Neutrophil (primary cell): Measurements from ENCODE around the gene GPSM1.

Experiments used
- H3K27ac ChIP-seq: fragments of 200-600 bp; sonication (generic); 2 replicates; pipeline ENCODE4 v1.5.1; 2016; ENCODE audit warnings: mild to moderate bottlenecking, moderate library complexity
- H3K27me3 ChIP-seq: fragments of 200-600 bp; sonication (generic); 2 replicates; pipeline ENCODE4 v1.6.0; 2016; ENCODE audit warnings: mild to moderate bottlenecking
- H3K36me3 ChIP-seq: fragments of 200-600 bp; sonication (generic); 2 replicates; pipeline ENCODE4 v1.5.1; 2017
- H3K4me1 ChIP-seq, 2 experiments: fragments of 200-600 bp in 1 of 2; sonication (generic) in 1 of 2; 1 replicate in 1 of 2; 2 replicates in 1 of 2; pipeline versions ENCODE4 v1.5.1 to v1.6.1; 2013 to 2016; ENCODE audit warnings: low read depth in 1 of 2, low read length in 1 of 2, mild to moderate bottlenecking in 1 of 2, moderate library complexity in 1 of 2; ENCODE audit not compliant: control insufficient read depth in 1 of 2, insufficient read depth in 1 of 2
- H3K4me3 ChIP-seq, 2 experiments: fragments of 200-600 bp in 1 of 2; sonication (generic) in 1 of 2; 1 replicate in 1 of 2; 2 replicates in 1 of 2; pipeline ENCODE4 v1.5.1; 2013 to 2016; ENCODE audit warnings: low read depth in 1 of 2, low read length in 1 of 2, mild to moderate bottlenecking in 1 of 2, moderate library complexity in 1 of 2
- H3K9me3 ChIP-seq: fragments of 200-600 bp; sonication (generic); 2 replicates; pipeline ENCODE4 v1.5.1; 2016
- CTCF ChIP-seq: fragments of 200-600 bp; sonication (generic); IDR thresholded peaks from 2 replicates; pipeline ENCODE4 v1.5.1; 2016; ENCODE audit warnings: antibody characterized with exemption

GPSM1 gene

GRCh38 chr9:136343884-136344269 lies 16.5 kb downstream of the GPSM1 start:
- no peak overlapping the region for H3K4me3 ChIP-seq
- no peak for TF ChIP-seq CTCF
- H3K27ac ChIP-seq, result no peak overlapping the region
- no peaks in the 10 kb centered on the region for H3K9me3 ChIP-seq
- no peaks in the 10 kb centered on the region for H3K36me3 ChIP-seq
- H3K27me3 ChIP-seq, result no peaks in the 10 kb centered on the region
- H3K4me1 ChIP-seq, result peaks cover 3 to 11% of the 10 kb centered on the region in 2 experiments

GRCh38 chr9:136344544-136345280 lies 17.4 kb downstream of the GPSM1 start:
- TF ChIP-seq CTCF, result no peak
- peaks cover 3 to 11% of the 10 kb centered on the region in 2 experiments for H3K4me1 ChIP-seq
- H3K9me3 ChIP-seq, result no peaks in the 10 kb centered on the region
- no peak overlapping the region for H3K27ac ChIP-seq
- no peaks in the 10 kb centered on the region for H3K27me3 ChIP-seq
- no peaks in the 10 kb centered on the region for H3K36me3 ChIP-seq
- no peak overlapping the region for H3K4me3 ChIP-seq

GRCh38 chr9:136345281-136346156 lies 18.2 kb downstream of the GPSM1 start:
- no peak for TF ChIP-seq CTCF
- H3K4me3 ChIP-seq, result no peak overlapping the region
- H3K27ac ChIP-seq, result no peak overlapping the region
- H3K27me3 ChIP-seq, result no peaks in the 10 kb centered on the region
- no peaks in the 10 kb centered on the region for H3K36me3 ChIP-seq
- H3K9me3 ChIP-seq, result no peaks in the 10 kb centered on the region
- peaks cover 3 to 11% of the 10 kb centered on the region in 2 experiments for H3K4me1 ChIP-seq

GRCh38 chr9:136346157-136346481 lies 18.8 kb downstream of the GPSM1 start:
- H3K4me1 ChIP-seq, result peaks cover 3 to 11% of the 10 kb centered on the region in 2 experiments
- H3K36me3 ChIP-seq, result no peaks in the 10 kb centered on the region
- no peak overlapping the region for H3K4me3 ChIP-seq
- no peaks in the 10 kb centered on the region for H3K27me3 ChIP-seq
- no peaks in the 10 kb centered on the region for H3K9me3 ChIP-seq
- no peak for TF ChIP-seq CTCF
- H3K27ac ChIP-seq, result no peak overlapping the region

GRCh38 chr9:136346927-136347465 lies 19.7 kb downstream of the GPSM1 start:
- no peak overlapping the region for H3K4me3 ChIP-seq
- H3K27me3 ChIP-seq, result no peaks in the 10 kb centered on the region

More at GRCh38 chr9:136346927-136347465, 19.7 kb downstream of the GPSM1 start:
- Histone ChIP-seq H3K36me3 (no peaks in the 10 kb centered on the region), H3K4me1 (peaks cover 3 to 11% of the 10 kb centered on the region in 2 experiments), H3K9me3 (no peaks in the 10 kb centered on the region), H3K27ac (no peak overlapping the region)
- no peak for TF ChIP-seq CTCF
